Trophoblast cell (in vitro differentiated cells and primary cell): Measurements from ENCODE around the gene ARHGEF5.

ENCODE experiments used
- DNase-seq, 2 donors: peaks; one replicate each; pipeline ENCODE4 v3.0.0-alpha.2; 2016
- H2AFZ ChIP-seq: 2 replicates; pipeline ENCODE4 v1.6.1; 2013; ENCODE audit warnings: low read length, moderate library complexity, mild to moderate bottlenecking; ENCODE audit not compliant: insufficient read depth, poor library complexity
- H2AK5ac ChIP-seq: 2 replicates; pipeline ENCODE4 v1.6.1; 2013; ENCODE audit warnings: mild to moderate bottlenecking, low read length
- H2BK120ac ChIP-seq: 2 replicates; pipeline ENCODE4 v1.6.1; 2013; ENCODE audit warnings: low read length, mild to moderate bottlenecking, moderate library complexity; ENCODE audit not compliant: insufficient read depth, poor library complexity
- H2BK12ac ChIP-seq: 2 replicates; pipeline ENCODE4 v1.6.1; 2013; ENCODE audit warnings: mild to moderate bottlenecking, low read length, moderate library complexity
- H2BK5ac ChIP-seq: 2 replicates; pipeline ENCODE4 v1.6.1; 2013; ENCODE audit warnings: low read length, low read depth, moderate library complexity, mild to moderate bottlenecking; ENCODE audit not compliant: poor library complexity
- H3K14ac ChIP-seq: 2 replicates; pipeline ENCODE4 v1.6.1; 2013; ENCODE audit warnings: mild to moderate bottlenecking, low read length
- H3K18ac ChIP-seq: 2 replicates; pipeline ENCODE4 v1.6.1; 2013; ENCODE audit warnings: mild to moderate bottlenecking, low read length
- H3K23ac ChIP-seq: 2 replicates; pipeline ENCODE4 v1.6.1; 2013; ENCODE audit warnings: low read length
- H3K27ac ChIP-seq: 2 replicates; pipeline ENCODE4 v1.5.1; 2013; ENCODE audit warnings: low read depth, mild to moderate bottlenecking, inconsistent platforms, low read length, moderate library complexity
- H3K27me3 ChIP-seq: 2 replicates; pipeline ENCODE4 v1.6.1; 2013; ENCODE audit warnings: inconsistent platforms, mild to moderate bottlenecking, low read length, moderate library complexity; ENCODE audit not compliant: insufficient read depth
- H3K36me3 ChIP-seq, 2 experiments: 1 replicate in 1 of 2; 2 replicates in 1 of 2; pipeline ENCODE4 v1.6.1; 2013; ENCODE audit warnings: low read length in 2 of 2, mild to moderate bottlenecking in 2 of 2, moderate library complexity in 1 of 2; ENCODE audit not compliant: insufficient read depth in 2 of 2, control insufficient read depth in 1 of 2
- H3K4ac ChIP-seq: 2 replicates; pipeline ENCODE4 v1.6.1; 2013; ENCODE audit warnings: low read depth, mild to moderate bottlenecking, low read length, moderate library complexity
- H3K4me1 ChIP-seq, 2 experiments: 1 replicate in 1 of 2; 2 replicates in 1 of 2; pipeline ENCODE4 v1.6.1; 2013; ENCODE audit warnings: low read length in 2 of 2, mild to moderate bottlenecking in 2 of 2, moderate library complexity in 1 of 2; ENCODE audit not compliant: insufficient read depth in 2 of 2, control insufficient read depth in 1 of 2
- H3K4me2 ChIP-seq: 2 replicates; pipeline ENCODE4 v1.6.1; 2013; ENCODE audit warnings: inconsistent platforms, mild to moderate bottlenecking, low read length, moderate library complexity
- H3K4me3 ChIP-seq: 2 replicates; pipeline ENCODE4 v1.5.1; 2013; ENCODE audit warnings: mild to moderate bottlenecking, low read depth, low read length, inconsistent platforms
- H3K79me1 ChIP-seq: one replicate; pipeline ENCODE4 v1.6.1; 2013; ENCODE audit warnings: low read length
- H3K79me2 ChIP-seq: 2 replicates; pipeline ENCODE4 v1.6.1; 2013; ENCODE audit warnings: low read length, mild to moderate bottlenecking; ENCODE audit not compliant: control insufficient read depth, insufficient read depth, poor library complexity
- H3K9ac ChIP-seq: 2 replicates; pipeline ENCODE4 v1.6.1; 2013; ENCODE audit warnings: mild to moderate bottlenecking, low read length
- H3K9me3 ChIP-seq: 2 replicates; pipeline ENCODE4 v1.6.1; 2013; ENCODE audit warnings: low read depth, mild to moderate bottlenecking, control low read depth, inconsistent platforms, low read length; ENCODE audit not compliant: insufficient read depth
- H4K12ac ChIP-seq: 2 replicates; pipeline ENCODE4 v1.6.1; 2013; ENCODE audit warnings: low read depth, mild to moderate bottlenecking, low read length, moderate library complexity
- H4K8ac ChIP-seq: 2 replicates; pipeline ENCODE4 v1.6.1; 2013; ENCODE audit warnings: low read depth, mild to moderate bottlenecking, low read length, moderate library complexity
- H4K91ac ChIP-seq: one replicate; pipeline ENCODE4 v1.6.1; 2013; ENCODE audit warnings: low read depth, mild to moderate bottlenecking, low read length, moderate library complexity
- WGBS: extraction: QIAGEN DNeasy Blood & Tissue Kit; methylation state at CpG from one replicate; pipeline ENCODE4 v1.1.7; 2013; ENCODE audit warnings: missing lambda C conversion rate; ENCODE audit not compliant: insufficient read length, insufficient coverage; ENCODE audit errors: extremely low coverage; 5-methylcytosine and 5-hydroxymethylcytosine counted together

ARHGEF5 gene

GRCh38 chr7:144399946-144400345 is 44.7 kb downstream of the ARHGEF5 start:
- Histone ChIP-seq H4K8ac (no peak overlapping the region), H4K91ac (no peak overlapping the region), H3K79me1 (no peaks in the 10 kb centered on the region), H3K27me3 (no peaks in the 10 kb centered on the region), H3K9me3 (peaks cover 4% of the 10 kb centered on the region), H3K79me2 (no peaks in the 10 kb centered on the region), H3K18ac (no peak overlapping the region), H3K36me3 (no peaks in the 10 kb centered on the region), H3K4me1 (no peaks in the 10 kb centered on the region), H3K4ac (no peak overlapping the region), H3K14ac (no peak overlapping the region), H3K4me3 (no peak overlapping the region), H4K12ac (no peak overlapping the region), H2AK5ac (no peak overlapping the region), H3K23ac (no peak overlapping the region), H3K27ac (no peak overlapping the region), H2BK12ac (no peak overlapping the region), H3K9ac (no peak overlapping the region), H3K4me2 (no peak overlapping the region), H2AFZ (no peak overlapping the region), H2BK5ac (no peak overlapping the region), H2BK120ac (no peak overlapping the region)
- no CpG with 5 or more reads among the region's 11 CpGs for WGBS
- no peak for DNase-seq

- Histone ChIP-seq H3K27ac (no peak overlapping the region), H3K9ac (no peak overlapping the region), H3K14ac (no peak overlapping the region), H3K4ac (no peak overlapping the region), H3K27me3 (no peaks in the 10 kb centered on the region), H3K79me1 (no peaks in the 10 kb centered on the region), H2AFZ (no peak overlapping the region), H3K79me2 (no peaks in the 10 kb centered on the region), H4K12ac (no peak overlapping the region), H3K4me1 (no peaks in the 10 kb centered on the region), H4K91ac (no peak overlapping the region), H3K23ac (no peak overlapping the region), H4K8ac (no peak overlapping the region), H2BK12ac (no peak overlapping the region), H2AK5ac (no peak overlapping the region), H3K9me3 (peaks cover 4% of the 10 kb centered on the region), H2BK120ac (no peak overlapping the region), H2BK5ac (no peak overlapping the region), H3K18ac (no peak overlapping the region), H3K4me3 (no peak overlapping the region), H3K36me3 (no peaks in the 10 kb centered on the region), H3K4me2 (no peak overlapping the region)
- no CpG with 5 or more reads among the region's 5 CpGs for WGBS
- DNase-seq, result no peak
These were observed 46.3 kb downstream of the ARHGEF5 start for GRCh38 chr7:144401490-144401889.

- H3K79me1 ChIP-seq, result no peaks in the 10 kb centered on the region
- H4K8ac ChIP-seq, result no peak overlapping the region
- no peak overlapping the region for H2BK5ac ChIP-seq
- H4K12ac ChIP-seq, result no peak overlapping the region
- H2BK12ac ChIP-seq, result no peak overlapping the region
- no peak overlapping the region for H3K9ac ChIP-seq
- no peak overlapping the region for H3K4me3 ChIP-seq
- peaks cover 4% of the 10 kb centered on the region for H3K9me3 ChIP-seq
- H3K4me2 ChIP-seq, result no peak overlapping the region
- no peak overlapping the region for H2AFZ ChIP-seq
- H3K4me1 ChIP-seq, result no peaks in the 10 kb centered on the region
- DNase-seq, result no peak
- no peaks in the 10 kb centered on the region for H3K36me3 ChIP-seq
- H3K79me2 ChIP-seq, result no peaks in the 10 kb centered on the region
- no peak overlapping the region for H3K4ac ChIP-seq
- no peaks in the 10 kb centered on the region for H3K27me3 ChIP-seq
- no peak overlapping the region for H3K18ac ChIP-seq
- H4K91ac ChIP-seq, result no peak overlapping the region
- no peak overlapping the region for H2BK120ac ChIP-seq
- no peak overlapping the region for H3K27ac ChIP-seq
- no CpG with 5 or more reads among the region's 11 CpGs for WGBS
- H3K23ac ChIP-seq, result no peak overlapping the region
- H2AK5ac ChIP-seq, result no peak overlapping the region
- H3K14ac ChIP-seq, result no peak overlapping the region
These were observed 47.9 kb downstream of the ARHGEF5 start for GRCh38 chr7:144403102-144403501.

- H2BK5ac ChIP-seq, result no peak within 1 kb of the TSS
- no peaks in the 10 kb centered on the region for H3K36me3 ChIP-seq
- no CpG with 5 or more reads among the region's 39 CpGs for WGBS
- H3K4ac ChIP-seq, result no peak within 1 kb of the TSS
- no peak within 1 kb of the TSS for H3K4me3 ChIP-seq
- H3K9me3 ChIP-seq, result peaks cover 4% of the 10 kb centered on the region
- no peak within 1 kb of the TSS for H3K14ac ChIP-seq
- no peak within 1 kb of the TSS for H3K27ac ChIP-seq
- no peak within 1 kb of the TSS for H2AK5ac ChIP-seq
- no peaks in the 10 kb centered on the region for H3K27me3 ChIP-seq
- H3K79me1 ChIP-seq, result no peaks in the 10 kb centered on the region
- no peak within 1 kb of the TSS for H4K91ac ChIP-seq
- no peak within 1 kb of the TSS for H3K23ac ChIP-seq
- H3K9ac ChIP-seq, result no peak within 1 kb of the TSS
- H3K79me2 ChIP-seq, result no peaks in the 10 kb centered on the region
- no peak within 1 kb of the TSS for H2BK12ac ChIP-seq
- no peak within 1 kb of the TSS for H3K18ac ChIP-seq
- no peak within 1 kb of the TSS for H4K8ac ChIP-seq
- H3K4me1 ChIP-seq, result no peaks in the 10 kb centered on the region
- no peak within 1 kb of the TSS for H3K4me2 ChIP-seq
- H4K12ac ChIP-seq, result no peak within 1 kb of the TSS
- no peak within 1 kb of the TSS for H2AFZ ChIP-seq
- H2BK120ac ChIP-seq, result no peak within 1 kb of the TSS
- no peak for DNase-seq
These were observed 48.5 kb downstream of the ARHGEF5 start, which contains the start of gene NOBOX for GRCh38 chr7:144403649-144404061. TSS of gene NOBOX (minus strand) at chr7:144403693.
